SK-N-MC (cell line): ENCODE measurements around the gene STARD9.

Experiments
- DNase-seq: peaks from one replicate; pipeline ENCODE4 v3.0.0-alpha.2; 2011; ENCODE audit warnings: low read depth, low spot score
- H3K27ac ChIP-seq: fragments of 200-600 bp; sonication (generic); 2 replicates; pipeline ENCODE4 v1.5.1; 2016; ENCODE audit warnings: mixed run types
- H3K36me3 ChIP-seq: fragments of 200-600 bp; sonication (generic); 2 replicates; pipeline ENCODE4 v1.6.1; 2017; ENCODE audit warnings: antibody characterized with exemption, low read length, mixed read lengths; ENCODE audit not compliant: insufficient read depth
- H3K4me3 ChIP-seq: fragments of 200-600 bp; sonication (generic); 2 replicates; pipeline ENCODE4 v1.5.1; 2016
- H3K9ac ChIP-seq: fragments of 200-600 bp; sonication (generic); 2 replicates; pipeline ENCODE4 v1.8.0; 2017; ENCODE audit warnings: mixed run types, mixed read lengths; ENCODE audit not compliant: insufficient read length
- H3K9me3 ChIP-seq: fragments of 200-600 bp; sonication (generic); 2 replicates; pipeline ENCODE4 v1.6.1; 2017; ENCODE audit warnings: low read depth, mild to moderate bottlenecking, antibody characterized with exemption, low read length, moderate library complexity, mixed read lengths
- EZH2 ChIP-seq: fragments of 200-600 bp; sonication (generic); IDR thresholded peaks from one replicate; pipeline ENCODE4 v1.6.1; 2017; ENCODE audit warnings: antibody characterized with exemption
- FOXP2 ChIP-seq: optimal IDR thresholded peaks from 2 replicates; pipeline ENCODE3; 2011; ENCODE audit warnings: mild to moderate bottlenecking, moderate library complexity; ENCODE audit not compliant: insufficient read depth; ENCODE audit errors: extremely low read length, control extremely low read depth
- POLR2AphosphoS5 ChIP-seq: IDR thresholded peaks from 2 replicates; pipeline ENCODE4 v1.6.1; 2012; ENCODE audit warnings: mild to moderate bottlenecking, low read depth, low read length, borderline replicate concordance

STARD9 gene

DNA sequence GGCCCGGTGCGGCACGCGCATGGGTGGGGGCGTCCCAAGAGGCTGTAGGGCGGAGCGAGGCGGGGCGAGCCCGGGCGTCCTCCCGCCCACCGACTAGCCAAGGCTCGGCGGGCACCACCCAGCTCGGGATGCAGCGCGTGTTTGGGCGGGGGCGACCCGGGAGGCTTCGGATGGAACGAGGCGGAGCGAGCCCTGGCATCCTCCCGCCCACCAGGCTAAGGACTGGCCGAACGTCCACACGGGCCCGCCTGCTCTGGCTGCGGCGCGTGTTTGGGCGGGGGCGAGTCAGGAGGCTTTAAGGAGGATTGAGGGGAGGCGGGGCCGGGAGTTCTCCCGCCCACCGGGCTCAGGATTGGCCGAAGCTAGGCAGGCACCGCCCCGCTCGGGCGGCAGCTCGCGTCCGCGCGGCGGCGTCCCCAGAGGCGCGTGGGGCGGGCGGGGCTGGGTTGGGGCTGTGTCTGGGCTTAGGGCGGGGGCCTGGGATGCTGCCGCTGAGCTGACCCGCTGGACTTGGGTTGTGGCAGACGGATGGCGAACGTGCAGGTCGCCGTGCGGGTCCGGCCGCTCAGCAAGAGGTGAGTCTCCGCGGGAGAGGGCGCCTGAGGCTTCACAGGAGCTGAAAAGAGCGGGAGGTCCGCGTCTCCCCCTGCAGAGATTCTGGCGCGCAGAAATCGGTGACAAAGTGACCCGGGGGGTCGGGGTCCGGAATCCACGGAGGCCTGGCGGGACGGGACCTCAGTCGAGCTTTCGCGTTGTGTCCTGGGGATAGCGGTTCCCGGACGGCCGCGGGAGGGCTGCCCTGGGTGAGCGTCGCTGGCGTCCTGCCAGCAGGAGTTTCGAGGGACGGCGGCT lies at the start of gene STARD9:
Gene STARD9, plus strand, starts transcription at position 419 of the 852 bp plus-strand sequence. Its CDS starts 110 bp downstream, at position 529.
- Histone ChIP-seq H3K36me3 (no peaks in the 10 kb centered on the region), H3K4me3 (peak within 1 kb of the TSS; percentile 88), H3K27ac (0 out of 2 replicates have a peak within 1 kb of the TSS, but pooled peaks have one; percentile 23), H3K9ac (peak within 1 kb of the TSS; percentile 80), H3K9me3 (no peaks in the 10 kb centered on the region)
- peak; percentile 75 for TF ChIP-seq POLR2AphosphoS5
- no peak for TF ChIP-seq EZH2
- peak; percentile 42 for DNase-seq

DNA sequence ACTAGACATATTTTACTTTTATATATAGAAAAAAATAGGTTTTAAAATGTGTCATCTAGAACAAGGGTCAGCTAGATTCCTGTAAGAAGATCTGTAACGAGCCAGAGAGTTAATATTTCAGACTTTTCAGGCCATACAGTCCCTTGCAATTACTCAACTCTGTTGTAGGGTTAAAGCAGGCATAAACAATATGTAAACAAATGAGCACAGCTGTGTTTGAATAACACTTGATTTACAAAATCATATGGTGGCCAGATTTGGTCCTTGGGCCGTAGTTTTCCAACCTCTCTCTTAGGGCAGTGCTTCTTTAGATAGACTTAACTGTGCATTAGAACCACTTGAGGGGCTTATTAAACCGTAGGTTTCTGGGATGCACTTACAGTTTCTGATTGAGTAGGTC lies 46.4 kb upstream of the STARD9 start:
- no peak for DNase-seq
- no peak overlapping the region for H3K4me3 ChIP-seq
- peaks cover 37% of the 10 kb centered on the region for H3K36me3 ChIP-seq
- no peak overlapping the region for H3K9ac ChIP-seq
- no peak overlapping the region for H3K27ac ChIP-seq
- TF ChIP-seq FOXP2, result no peak
- no peaks in the 10 kb centered on the region for H3K9me3 ChIP-seq

DNA sequence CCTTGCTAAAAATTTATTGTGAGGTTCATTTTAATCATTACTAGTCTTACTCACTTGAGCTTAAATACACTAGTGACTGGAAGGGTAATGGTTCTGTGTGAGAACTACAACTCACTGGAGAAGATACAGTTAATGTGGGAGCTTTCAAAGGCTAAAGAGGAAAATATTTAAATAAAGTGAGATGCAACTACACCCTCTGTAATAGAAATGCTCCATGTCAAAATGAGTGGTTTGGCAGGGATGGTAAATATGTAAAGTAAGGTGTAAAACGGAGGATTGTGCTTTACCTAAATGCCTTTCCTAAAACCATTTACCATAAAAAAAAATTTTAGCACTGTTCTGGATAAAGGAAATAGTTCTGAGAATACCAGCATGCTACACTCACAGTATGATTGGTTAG lies 42.2 kb upstream of the STARD9 start:
- Histone ChIP-seq H3K4me3 (no peak overlapping the region), H3K9ac (no peak overlapping the region), H3K27ac (no peak overlapping the region), H3K36me3 (peaks cover 41% of the 10 kb centered on the region), H3K9me3 (no peaks in the 10 kb centered on the region)
- DNase-seq, result no peak
- TF ChIP-seq FOXP2 (no peak), POLR2AphosphoS5 (no peak), EZH2 (no peak)

DNA sequence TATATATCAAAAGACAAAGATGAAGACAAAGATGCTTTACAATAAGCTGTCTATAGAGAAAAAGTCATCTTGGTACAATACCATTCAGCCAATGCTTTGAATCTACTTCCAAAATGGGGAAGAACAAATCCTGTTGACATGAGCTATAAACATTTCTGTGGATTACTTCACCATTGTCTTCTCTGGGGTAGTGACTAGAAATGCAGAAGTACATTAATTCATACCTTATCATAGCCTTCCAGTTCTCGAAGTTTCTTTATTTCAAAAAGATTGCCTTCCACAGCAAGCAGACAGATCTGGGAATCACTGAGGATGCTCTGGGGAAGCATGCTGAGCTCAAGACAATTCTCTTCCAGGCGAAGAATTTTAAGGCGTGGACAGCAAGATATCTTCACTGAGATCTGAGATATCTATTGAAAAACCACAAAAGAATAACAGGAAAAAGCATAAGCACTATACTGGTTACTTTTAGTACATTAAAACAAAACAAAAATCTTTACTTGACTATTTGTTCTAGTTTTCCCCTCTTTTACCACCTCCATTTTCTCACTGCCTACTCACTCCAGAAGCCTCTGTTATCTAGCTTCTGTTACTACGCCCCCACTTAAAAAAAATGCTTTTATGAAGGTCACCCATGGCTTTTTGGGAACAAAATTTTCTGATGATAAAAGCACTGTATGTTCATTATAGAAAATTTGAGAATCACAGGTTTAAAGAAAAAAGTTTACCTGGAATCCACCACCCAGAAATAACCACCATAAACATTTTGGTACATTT lies 30.4 kb upstream of the STARD9 start:
- TF ChIP-seq FOXP2, result no peak
- Histone ChIP-seq H3K27ac (no peak overlapping the region), H3K4me3 (no peak overlapping the region), H3K36me3 (peaks cover 26% of the 10 kb centered on the region), H3K9me3 (no peaks in the 10 kb centered on the region), H3K9ac (no peak overlapping the region)
- no peak for DNase-seq

DNA sequence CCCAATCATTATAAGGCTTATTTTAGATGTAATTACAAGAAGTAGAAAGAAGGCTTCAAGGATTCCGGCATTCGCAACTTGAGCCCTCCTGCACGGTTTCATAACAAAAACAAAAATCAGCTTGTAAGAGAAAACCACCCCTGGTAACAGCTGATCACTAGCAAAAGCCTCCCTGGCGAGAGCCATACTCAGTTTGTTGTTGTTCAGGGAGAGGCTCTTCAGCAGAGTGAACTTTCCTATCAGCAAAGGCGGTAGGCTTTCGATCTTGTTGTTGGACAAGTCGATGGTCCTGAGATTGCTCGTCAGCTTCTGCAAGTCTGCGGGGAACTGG lies 27.5 kb upstream of the STARD9 start:
- no peak for TF ChIP-seq EZH2
- no peak for TF ChIP-seq POLR2AphosphoS5
- TF ChIP-seq FOXP2, result no peak
- Histone ChIP-seq H3K9me3 (no peaks in the 10 kb centered on the region), H3K9ac (peak overlapping the region; percentile 96), H3K36me3 (peaks cover 29% of the 10 kb centered on the region), H3K27ac (no peak overlapping the region), H3K4me3 (peak overlapping the region; percentile 87)
- no peak for DNase-seq

DNA sequence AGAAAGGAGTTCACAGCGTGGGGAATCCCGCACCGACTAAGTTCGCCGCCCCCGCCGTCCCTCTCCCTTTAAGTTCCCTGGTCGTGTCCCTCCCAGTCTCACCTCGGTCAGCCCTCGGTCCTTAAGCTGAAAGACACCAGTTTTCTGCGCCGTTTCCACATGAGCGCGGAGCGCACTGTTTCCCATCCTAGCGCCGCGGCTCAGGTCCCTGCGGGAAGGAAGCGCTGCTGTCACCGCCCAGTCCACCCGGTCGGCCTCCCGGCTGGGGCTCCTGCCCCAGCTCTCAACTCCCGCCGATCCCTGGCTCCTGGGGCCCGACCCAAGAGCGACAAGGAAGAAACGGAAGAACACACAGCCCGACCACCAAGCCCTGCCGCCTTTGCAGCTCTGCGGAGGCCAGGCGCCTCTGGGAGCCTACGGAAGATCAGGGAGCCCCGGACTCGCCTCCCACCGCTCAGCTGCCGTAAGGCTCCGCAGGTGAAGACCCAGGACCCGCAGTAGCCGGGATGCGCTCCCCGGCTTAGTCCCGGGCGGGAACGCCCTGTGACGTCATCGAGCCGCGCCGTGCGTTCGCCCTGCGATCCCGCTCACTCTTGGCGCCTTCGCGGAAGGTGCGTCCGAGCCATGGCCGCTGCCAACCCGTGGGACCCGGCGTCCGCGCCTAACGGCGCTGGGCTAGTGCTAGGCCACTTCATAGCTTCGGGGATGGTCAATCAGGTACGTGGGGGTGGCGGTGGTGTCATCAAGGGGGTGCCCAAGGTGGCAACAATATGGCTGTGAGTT lies 27.0 kb upstream of the STARD9 start, which contains the start of the genes HAUS2 and LRRC57:
Gene HAUS2, plus strand, starts transcription at position 590 of the 783 bp plus-strand sequence. Its CDS starts 35 bp downstream, at position 625.
Gene LRRC57, minus strand, starts transcription at position 545 of the 783 bp plus-strand sequence. Its CDS starts 359 bp downstream, at position 186.
- Histone ChIP-seq H3K36me3 (peaks cover 27% of the 10 kb centered on the region), H3K9ac (peak within 1 kb of the TSS; percentile 96), H3K9me3 (no peaks in the 10 kb centered on the region), H3K27ac (peak within 1 kb of the TSS; percentile 70), H3K4me3 (peak within 1 kb of the TSS; percentile 87)
- no peak for DNase-seq
- TF ChIP-seq FOXP2, result peak; percentile 73
- TF ChIP-seq EZH2, result no peak
- TF ChIP-seq POLR2AphosphoS5, result peak; percentile 98

DNA sequence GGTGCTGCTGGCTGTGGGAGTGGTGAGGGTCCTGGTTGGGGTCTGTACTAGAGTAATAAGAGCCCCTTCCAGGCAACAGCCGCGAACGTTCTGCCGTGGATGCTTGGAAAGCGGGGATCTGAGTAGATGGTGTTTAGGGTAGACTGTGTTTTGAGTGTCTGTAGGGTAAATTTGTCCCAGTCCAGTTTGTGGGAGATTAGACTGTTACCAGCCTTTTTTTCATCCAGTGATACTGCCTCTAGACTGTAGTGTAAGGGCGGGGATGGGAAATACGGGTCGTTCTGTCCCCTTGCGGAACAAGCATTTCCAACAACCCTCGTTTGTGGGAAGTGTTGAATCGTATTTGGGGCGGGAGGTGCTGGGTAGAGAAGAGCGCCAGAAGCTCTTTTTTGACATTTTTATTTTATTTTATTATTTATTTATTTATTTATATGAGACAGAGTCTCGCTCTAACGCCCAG lies 26.3 kb upstream of the STARD9 start:
- H3K36me3 ChIP-seq, result peaks cover 21% of the 10 kb centered on the region
- no peak for TF ChIP-seq FOXP2
- TF ChIP-seq EZH2, result no peak
- TF ChIP-seq POLR2AphosphoS5, result no peak
- peak overlapping the region; percentile 87 for H3K4me3 ChIP-seq
- H3K9ac ChIP-seq, result peak overlapping the region; percentile 96
- DNase-seq, result no peak
- no peaks in the 10 kb centered on the region for H3K9me3 ChIP-seq
- peak overlapping the region; percentile 70 for H3K27ac ChIP-seq

DNA sequence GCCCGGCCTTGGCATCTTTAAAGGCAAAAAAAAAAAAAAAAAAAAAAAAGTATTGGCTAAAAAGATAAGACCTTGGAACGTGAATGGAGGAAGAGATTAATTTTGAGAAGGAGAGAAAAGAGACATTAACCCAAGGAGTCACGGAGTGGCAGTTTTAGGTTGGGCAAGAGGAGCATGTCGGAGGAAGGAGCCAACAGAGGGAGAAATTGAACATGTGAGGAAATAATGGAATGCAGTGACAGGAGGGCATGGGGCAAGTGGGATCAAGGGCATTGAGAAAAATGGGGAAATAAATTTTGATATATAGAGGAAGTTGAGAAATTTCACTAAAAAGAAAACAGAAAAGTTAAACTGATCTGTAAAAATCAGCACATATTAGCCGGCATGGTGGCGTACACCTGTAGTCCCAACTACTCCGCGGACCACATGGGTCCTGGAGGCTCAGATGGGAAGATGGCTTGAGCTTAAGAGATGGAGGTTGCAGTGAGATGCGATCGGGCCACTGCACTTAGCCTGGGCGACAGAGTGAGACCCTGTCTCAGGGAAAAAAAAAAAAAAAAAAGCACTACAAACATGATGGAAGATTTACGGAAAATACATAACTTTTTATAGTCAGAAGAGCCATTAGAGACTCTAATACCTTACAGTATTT lies 25.5 kb upstream of the STARD9 start:
- DNase-seq, result no peak
- Histone ChIP-seq H3K9ac (peak overlapping the region; percentile 56), H3K27ac (no peak overlapping the region), H3K4me3 (peak overlapping the region; percentile 87), H3K36me3 (peaks cover 14% of the 10 kb centered on the region), H3K9me3 (no peaks in the 10 kb centered on the region)
- TF ChIP-seq FOXP2, result no peak
- TF ChIP-seq POLR2AphosphoS5, result no peak
